HEK293T (cell line): ENCODE data around the gene MSTN.

Experiments used
- LEF1 ChIP-seq: fragments of 450-650 bp; IDR thresholded peaks from 2 replicates; pipeline ENCODE4 v1.6.1; 2017; ENCODE audit warnings: mild to moderate bottlenecking, borderline replicate concordance
- ZNF384 ChIP-seq: fragments of 450-650 bp; IDR thresholded peaks from 2 replicates; pipeline ENCODE4 v1.6.1; 2016

- no peak for TF ChIP-seq ZNF384
- TF ChIP-seq LEF1 = no peak
Observed at GRCh38 chr2:190020720-190021119, 41.8 kb downstream of the MSTN start.
